ENCODE data around the gene TENT5C. TPM values are rescaled to one million over a fixed set of nuclear protein-coding genes. Genes with fewer than 3 reads are reported as not detected.

Gene TENT5C
- total RNA-seq, 4 donors from 2014 or later = 2.7 to 5.0 (median 3.4) TPM

DNA sequence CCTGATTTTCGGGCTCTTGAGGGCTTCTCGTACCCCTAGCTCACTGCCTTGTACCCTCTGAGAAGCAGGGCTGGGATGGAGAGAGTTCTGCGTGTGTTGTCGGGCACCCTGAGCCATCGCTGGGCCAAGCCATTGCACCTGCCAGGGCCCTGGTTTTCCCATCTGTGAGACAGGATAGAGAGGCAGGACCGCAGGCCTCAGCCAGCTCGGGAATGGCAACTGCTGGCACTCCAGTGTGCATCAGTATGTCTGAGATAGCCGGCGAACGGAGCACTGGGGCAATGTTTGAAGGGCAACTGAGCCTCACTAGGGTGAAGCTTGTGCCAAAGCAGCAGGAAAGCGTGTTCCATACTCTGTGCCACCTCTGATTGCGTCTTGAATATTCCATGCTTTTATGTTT is 66.9 kb downstream of the TENT5C start:
- Histone ChIP-seq H3K9me3 (no peaks in the 10 kb centered on the region), H3K27ac (no peak overlapping the region), H3K27me3 (no peaks in the 10 kb centered on the region), H3K4me3 (no peak overlapping the region), H3K4me1 (peaks cover 6% of the 10 kb centered on the region), H3K36me3 (no peaks in the 10 kb centered on the region)
- DNase-seq (ENCODE audit: low spot score in 2 of 2) = no peak
- WGBS = 95% methylated on average over 12 of the region's 12 CpGs
- TF ChIP-seq POLR2A (IDR thresholded peaks at IDR 0.05) (no peak), EP300 (IDR thresholded peaks at IDR 0.05) (no peak), POLR2AphosphoS5 (IDR thresholded peaks at IDR 0.05) (no peak), CTCF (IDR thresholded peaks at IDR 0.05) (no peak)

DNA sequence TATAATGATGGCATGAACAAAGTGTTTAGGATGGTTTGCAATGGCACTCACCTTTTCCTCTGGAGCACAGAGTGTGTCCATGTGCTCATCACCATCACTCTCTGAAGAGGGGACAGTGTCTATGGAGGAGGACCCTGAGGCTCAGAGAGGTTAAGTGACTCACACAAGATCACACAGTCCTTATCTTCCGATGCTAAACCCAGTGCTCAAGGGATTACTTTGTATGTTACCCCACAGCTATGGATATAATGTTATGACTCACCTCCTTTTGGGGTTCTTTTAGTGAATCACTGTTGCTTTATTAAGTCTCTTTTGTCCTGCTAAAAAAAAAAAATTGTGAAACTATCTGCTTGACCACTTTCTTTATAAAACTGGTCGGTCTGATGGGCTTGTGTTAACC is 67.6 kb downstream of the TENT5C start:
- Histone ChIP-seq H3K27ac (no peak overlapping the region), H3K27me3 (no peaks in the 10 kb centered on the region), H3K4me3 (no peak overlapping the region), H3K9me3 (no peaks in the 10 kb centered on the region), H3K36me3 (no peaks in the 10 kb centered on the region), H3K4me1 (peaks cover 8% of the 10 kb centered on the region)
- DNase-seq (ENCODE audit: low spot score in 2 of 2) = no peak
- TF ChIP-seq POLR2A (IDR thresholded peaks at IDR 0.05) (no peak), CTCF (IDR thresholded peaks at IDR 0.05) (no peak), POLR2AphosphoS5 (IDR thresholded peaks at IDR 0.05) (no peak), EP300 (IDR thresholded peaks at IDR 0.05) (no peak)
- whole genome bisulfite sequencing = 69% methylated on average over 2 of the region's 2 CpGs

- H3K27ac ChIP-seq = no peak overlapping the region
- no peaks in the 10 kb centered on the region for H3K9me3 ChIP-seq
Measured at GRCh38 chr1:117674521-117675400, 68.9 kb downstream of the TENT5C start.

DNA sequence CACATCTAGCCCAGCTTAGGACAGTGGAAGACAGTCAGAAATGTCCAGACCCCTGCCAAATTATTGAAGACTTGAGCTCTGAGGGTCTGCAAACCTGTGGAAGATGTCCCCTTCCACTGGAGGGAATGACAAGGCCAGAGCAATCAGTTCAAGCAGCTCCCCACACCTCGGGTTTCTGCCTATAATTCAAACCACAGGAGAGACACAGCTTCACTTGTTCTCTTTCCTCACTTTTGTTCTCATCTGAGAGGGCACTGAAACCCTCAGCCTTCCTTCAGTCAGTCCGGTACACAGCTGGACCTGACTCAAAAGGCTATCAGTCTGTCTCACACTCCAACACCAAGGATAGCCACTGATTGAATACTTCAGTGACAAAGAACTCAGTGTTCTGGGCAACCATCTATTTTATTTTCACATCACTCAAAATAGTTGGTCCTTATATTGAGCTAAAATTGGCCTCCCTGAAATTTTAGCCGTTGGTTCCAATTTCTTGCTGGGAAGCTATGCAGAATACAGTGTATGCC is 70.1 kb downstream of the TENT5C start:
- no peak overlapping the region for H3K27ac ChIP-seq
- H3K27me3 ChIP-seq = no peaks in the 10 kb centered on the region
- 75% methylated on average over 3 of the region's 3 CpGs for WGBS
- H3K4me3 ChIP-seq = no peak overlapping the region
- TF ChIP-seq POLR2A (IDR thresholded peaks at IDR 0.05) (no peak), EP300 (IDR thresholded peaks at IDR 0.05) (no peak), CTCF (IDR thresholded peaks at IDR 0.05) (no peak), POLR2AphosphoS5 (IDR thresholded peaks at IDR 0.05) (no peak)
- no peaks in the 10 kb centered on the region for H3K9me3 ChIP-seq
- no peak for DNase-seq (ENCODE audit: low spot score in 2 of 2)
- H3K36me3 ChIP-seq = no peaks in the 10 kb centered on the region
- H3K4me1 ChIP-seq = peaks cover 14% of the 10 kb centered on the region

More at GRCh38 chr1:117674521-117675400, 68.9 kb downstream of the TENT5C start:
- no peak for DNase-seq (ENCODE audit: low spot score in 2 of 2)
- WGBS = 78% methylated on average over 10 of the region's 10 CpGs
- H3K36me3 ChIP-seq = no peaks in the 10 kb centered on the region
- peaks cover 14% of the 10 kb centered on the region for H3K4me1 ChIP-seq
- H3K4me3 ChIP-seq = no peak overlapping the region
- H3K27me3 ChIP-seq = no peaks in the 10 kb centered on the region
- TF ChIP-seq POLR2A (IDR thresholded peaks at IDR 0.05) (no peak), EP300 (IDR thresholded peaks at IDR 0.05) (no peak), POLR2AphosphoS5 (IDR thresholded peaks at IDR 0.05) (no peak), CTCF (IDR thresholded peaks at IDR 0.05) (no peak)

- Histone ChIP-seq H3K36me3 (no peaks in the 10 kb centered on the region), H3K27ac (no peak overlapping the region), H3K27me3 (no peaks in the 10 kb centered on the region), H3K4me1 (peaks cover 14% of the 10 kb centered on the region), H3K9me3 (no peaks in the 10 kb centered on the region), H3K4me3 (no peak overlapping the region)
- TF ChIP-seq POLR2A (IDR thresholded peaks at IDR 0.05) (no peak), CTCF (IDR thresholded peaks at IDR 0.05) (no peak), POLR2AphosphoS5 (IDR thresholded peaks at IDR 0.05) (no peak), EP300 (IDR thresholded peaks at IDR 0.05) (no peak)
- 58% methylated on average over 5 of the region's 7 CpGs for WGBS
- DNase-seq (ENCODE audit: low spot score in 2 of 2) = no peak
Measured at GRCh38 chr1:117676615-117677130, 70.8 kb downstream of the TENT5C start.

All from suprapubic skin (tissue), 4 donors.